Activated CD4-positive, alpha-beta T cell treated with anti-CD3 and anti-CD28 coated beads, Interleukin-2, Interleukin-4, amounts not matched to agents 100 ng/mL and 50 ng/mL, durations not matched to agents 16 hours and 8 hours (primary cell): ENCODE data around the gene IRGC.

ENCODE experiments used
- DNase-seq: peaks from one replicate; pipeline ENCODE4 v3.0.0-alpha.2; 2020; ENCODE audit warnings: low spot score

Gene IRGC

GRCh38 chr19:43724896-43725295, 9.0 kb downstream of the IRGC start:
- no peak for DNase-seq

GRCh38 chr19:43725468-43725867, 9.6 kb downstream of the IRGC start:
- DNase-seq = no peak

- DNase-seq = no peak
Observed at GRCh38 chr19:43726736-43727592, 11.1 kb downstream of the IRGC start.

- DNase-seq = no peak
Observed at GRCh38 chr19:43727593-43727853, 11.6 kb downstream of the IRGC start.

- no peak for DNase-seq
Observed at GRCh38 chr19:43729919-43730318, 14.0 kb downstream of the IRGC start.

- no peak for DNase-seq
Observed at GRCh38 chr19:43731346-43731745, 15.5 kb downstream of the IRGC start.

- DNase-seq = no peak
Observed at GRCh38 chr19:43731846-43732245, 16.0 kb downstream of the IRGC start.

GRCh38 chr19:43735013-43735412, 19.1 kb downstream of the IRGC start:
- DNase-seq = no peak

- no peak for DNase-seq
Observed at GRCh38 chr19:43735957-43736356, 20.1 kb downstream of the IRGC start.

GRCh38 chr19:43738780-43739211, 22.9 kb downstream of the IRGC start:
- DNase-seq = no peak

- DNase-seq = no peak
Observed at GRCh38 chr19:43739439-43740235, 23.8 kb downstream of the IRGC start.

- DNase-seq = no peak
Observed at GRCh38 chr19:43741075-43741825, 25.4 kb downstream of the IRGC start.

GRCh38 chr19:43743059-43743458, 27.2 kb downstream of the IRGC start:
- no peak for DNase-seq

- no peak for DNase-seq
Observed at GRCh38 chr19:43747557-43748204, 31.8 kb downstream of the IRGC start.

- DNase-seq = no peak
Observed at GRCh38 chr19:43748205-43748594, 32.3 kb downstream of the IRGC start.

- no peak for DNase-seq
Observed at GRCh38 chr19:43748685-43749084, 32.8 kb downstream of the IRGC start.

- DNase-seq = no peak
Observed at GRCh38 chr19:43749152-43749551, 33.3 kb downstream of the IRGC start.

- DNase-seq = no peak
Observed at GRCh38 chr19:43749898-43750297, 34.0 kb downstream of the IRGC start.

GRCh38 chr19:43751466-43752220, 35.8 kb downstream of the IRGC start:
- DNase-seq = peak; percentile 42

GRCh38 chr19:43752287-43752875, 36.5 kb downstream of the IRGC start:
- DNase-seq = peak; percentile 44

- no peak for DNase-seq
Observed at GRCh38 chr19:43754253-43754502, 38.3 kb downstream of the IRGC start.
